Measurements from ENCODE around the gene AUH.

AUH gene

GRCh38 chr9:91332546-91333231 lies 29.0 kb downstream of the AUH start:
- TF ChIP-seq HDGF (IDR thresholded peaks at IDR 0.05; ENCODE audit: borderline replicate concordance) (no peak), SP1 (IDR thresholded peaks at IDR 0.05) (no peak), BHLHE40 (IDR thresholded peaks at IDR 0.05; ENCODE audit: borderline replicate concordance) (no peak), CTBP1 (IDR thresholded peaks at IDR 0.05; ENCODE audit: borderline replicate concordance) (no peak), PKNOX1 (IDR thresholded peaks at IDR 0.05) (no peak), FOXK2 (IDR thresholded peaks at IDR 0.05) (no peak), NFRKB (IDR thresholded peaks at IDR 0.05) (no peak), TARDBP (IDR thresholded peaks at IDR 0.05) (no peak), L3MBTL2 (conservative IDR thresholded peaks at IDR 0.05) (no peak)
- ChIA-PET POLR2A (no interaction called here), CTCF (no interaction called here)

DNA sequence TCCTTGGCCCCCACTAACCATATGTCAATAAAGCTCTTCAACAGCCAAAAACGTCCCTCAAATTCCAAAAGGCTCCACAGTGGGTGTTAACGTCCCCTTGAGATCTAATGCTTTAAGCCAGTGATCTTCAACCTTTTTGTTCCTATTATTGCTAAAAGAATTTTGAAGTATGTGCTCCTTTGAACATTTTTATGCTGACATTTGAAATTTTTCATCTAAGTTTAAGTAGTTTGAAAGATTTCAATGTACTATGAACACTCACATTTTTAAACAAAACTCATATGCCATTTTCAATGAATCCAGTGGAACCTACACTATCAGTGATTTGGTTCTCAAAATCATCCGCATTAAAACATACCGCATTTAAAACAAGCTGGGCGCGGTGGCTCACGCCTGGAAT lies 29.9 kb downstream of the AUH start:
- ChIA-PET CTCF (no interaction called here), POLR2A (no interaction called here)
- no peak for TF ChIP-seq ZNF384 (IDR thresholded peaks at IDR 0.05)
- TF ChIP-seq TARDBP (IDR thresholded peaks at IDR 0.05): no peak
- TF ChIP-seq FOXA1 (IDR thresholded peaks at IDR 0.05): no peak
- TF ChIP-seq ELF4 (IDR thresholded peaks at IDR 0.05): no peak
- TF ChIP-seq FOXM1 (IDR thresholded peaks at IDR 0.05; ENCODE audit: borderline replicate concordance): no peak
- no peak for TF ChIP-seq SP1 (IDR thresholded peaks at IDR 0.05)
- TF ChIP-seq L3MBTL2 (conservative IDR thresholded peaks at IDR 0.05): no peak
- no peak for TF ChIP-seq BHLHE40 (IDR thresholded peaks at IDR 0.05; ENCODE audit: borderline replicate concordance)
- no peak for TF ChIP-seq NFRKB (IDR thresholded peaks at IDR 0.05)
- no peak for TF ChIP-seq CTBP1 (IDR thresholded peaks at IDR 0.05; ENCODE audit: borderline replicate concordance)
- no peak for DNase-seq (ENCODE audit: extremely low spot score)

More at GRCh38 chr9:91332546-91333231, 29.0 kb downstream of the AUH start:
- DNase-seq (ENCODE audit: extremely low spot score): no peak

DNA sequence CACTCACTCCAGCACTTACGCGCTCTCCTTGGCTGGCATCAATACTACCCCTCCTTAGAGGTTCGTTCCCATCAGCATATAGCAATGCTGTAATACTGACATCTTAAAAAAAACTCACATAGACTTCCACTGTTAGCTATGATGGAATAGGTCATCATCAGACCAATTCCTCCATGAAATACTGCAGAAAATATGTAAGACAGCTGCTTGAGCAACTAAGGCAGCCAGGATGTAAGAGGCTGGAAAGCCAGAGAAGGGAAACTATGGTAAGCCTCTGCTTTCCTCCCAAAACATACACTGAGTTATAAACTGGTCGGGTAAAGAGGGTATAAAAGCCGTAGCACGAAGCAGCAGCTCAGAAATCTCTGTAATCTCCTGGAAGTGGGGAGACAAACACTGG lies 33.5 kb downstream of the AUH start:
- CTCF ChIA-PET: no interaction called here
- TF ChIP-seq ELF4 (IDR thresholded peaks at IDR 0.05) (no peak), ZNF384 (IDR thresholded peaks at IDR 0.05) (no peak), FOXM1 (IDR thresholded peaks at IDR 0.05; ENCODE audit: borderline replicate concordance) (no peak), SUZ12 (IDR thresholded peaks at IDR 0.05) (no peak), SP1 (IDR thresholded peaks at IDR 0.05) (no peak), FOXA1 (IDR thresholded peaks at IDR 0.05) (no peak), LEF1 (IDR thresholded peaks at IDR 0.05; ENCODE audit: borderline replicate concordance) (no peak), ARNT (IDR thresholded peaks at IDR 0.05) (no peak), BHLHE40 (IDR thresholded peaks at IDR 0.05; ENCODE audit: borderline replicate concordance) (no peak), NFRKB (IDR thresholded peaks at IDR 0.05) (no peak), CTBP1 (IDR thresholded peaks at IDR 0.05; ENCODE audit: borderline replicate concordance) (no peak), L3MBTL2 (conservative IDR thresholded peaks at IDR 0.05) (no peak), TARDBP (IDR thresholded peaks at IDR 0.05) (no peak), HDGF (IDR thresholded peaks at IDR 0.05; ENCODE audit: borderline replicate concordance) (no peak), FOXK2 (IDR thresholded peaks at IDR 0.05) (no peak), PKNOX1 (IDR thresholded peaks at IDR 0.05) (no peak)
- POLR2A ChIA-PET: no interaction called here
- DNase-seq (ENCODE audit: extremely low spot score): no peak

- no peak for DNase-seq (ENCODE audit: extremely low spot score)
- POLR2A ChIA-PET: no interaction called here
- TF ChIP-seq ELF4 (IDR thresholded peaks at IDR 0.05): no peak
- TF ChIP-seq L3MBTL2 (conservative IDR thresholded peaks at IDR 0.05): no peak
- no peak for TF ChIP-seq LEF1 (IDR thresholded peaks at IDR 0.05; ENCODE audit: borderline replicate concordance)
- TF ChIP-seq SUZ12 (IDR thresholded peaks at IDR 0.05): no peak
- no peak for TF ChIP-seq CTBP1 (IDR thresholded peaks at IDR 0.05; ENCODE audit: borderline replicate concordance)
- TF ChIP-seq SP1 (IDR thresholded peaks at IDR 0.05): no peak
- TF ChIP-seq FOXM1 (IDR thresholded peaks at IDR 0.05; ENCODE audit: borderline replicate concordance): no peak
- no peak for TF ChIP-seq BHLHE40 (IDR thresholded peaks at IDR 0.05; ENCODE audit: borderline replicate concordance)
- no peak for TF ChIP-seq TARDBP (IDR thresholded peaks at IDR 0.05)
- TF ChIP-seq NFRKB (IDR thresholded peaks at IDR 0.05): no peak
- TF ChIP-seq FOXA1 (IDR thresholded peaks at IDR 0.05): no peak
- TF ChIP-seq ARNT (IDR thresholded peaks at IDR 0.05): no peak
- no peak for TF ChIP-seq PKNOX1 (IDR thresholded peaks at IDR 0.05)
- CTCF ChIA-PET: no interaction called here
These were observed 40.0 kb downstream of the AUH start for GRCh38 chr9:91321691-91322090.

GRCh38 chr9:91320299-91320698 lies 41.4 kb downstream of the AUH start:
- DNase-seq (ENCODE audit: extremely low spot score): no peak
- POLR2A ChIA-PET: no interaction called here
- CTCF ChIA-PET: no interaction called here
- TF ChIP-seq TARDBP (IDR thresholded peaks at IDR 0.05) (no peak), ARNT (IDR thresholded peaks at IDR 0.05) (no peak), BHLHE40 (IDR thresholded peaks at IDR 0.05; ENCODE audit: borderline replicate concordance) (no peak)

- ChIA-PET POLR2A (no interaction called here), CTCF (no interaction called here)
- TF ChIP-seq NFRKB (IDR thresholded peaks at IDR 0.05) (no peak), FOXA1 (IDR thresholded peaks at IDR 0.05) (no peak), LEF1 (IDR thresholded peaks at IDR 0.05; ENCODE audit: borderline replicate concordance) (no peak), SUZ12 (IDR thresholded peaks at IDR 0.05) (no peak)
- DNase-seq (ENCODE audit: extremely low spot score): no peak
These were observed 45.6 kb downstream of the AUH start for GRCh38 chr9:91316093-91316492.

- CTCF ChIA-PET: no interaction called here
- no peak for DNase-seq (ENCODE audit: extremely low spot score)
- TF ChIP-seq TARDBP (IDR thresholded peaks at IDR 0.05): no peak
- no peak for TF ChIP-seq L3MBTL2 (conservative IDR thresholded peaks at IDR 0.05)
- no peak for TF ChIP-seq FOXM1 (IDR thresholded peaks at IDR 0.05; ENCODE audit: borderline replicate concordance)
- no peak for TF ChIP-seq ARNT (IDR thresholded peaks at IDR 0.05)
- no peak for TF ChIP-seq BHLHE40 (IDR thresholded peaks at IDR 0.05; ENCODE audit: borderline replicate concordance)
- TF ChIP-seq CTBP1 (IDR thresholded peaks at IDR 0.05; ENCODE audit: borderline replicate concordance): no peak
- TF ChIP-seq ELF4 (IDR thresholded peaks at IDR 0.05): no peak
- POLR2A ChIA-PET: no interaction called here
These were observed 46.5 kb downstream of the AUH start for GRCh38 chr9:91315191-91315590.

Data from HEK293T (cell line).